ENCODE data around the gene NUDT22. TPM values are rescaled to one million over a fixed set of nuclear protein-coding genes. Genes with fewer than 3 reads are reported as not detected.

NUDT22 gene
- total RNA-seq, 1 experiment from 2014 or later = 34.2 TPM

- peak; percentile 74 for DNase-seq
- Histone ChIP-seq H3K4me3 (peak within 1 kb of the TSS; percentile 54), H3K9me3 (no peaks in the 10 kb centered on the region), H3K36me3 (peaks cover 4% of the 10 kb centered on the region; the same call in 1 of the 2 replicates), H3K27me3 (no peaks in the 10 kb centered on the region)
Observed at GRCh38 chr11:64233913-64234586, 8.0 kb downstream of the NUDT22 start, which contains the start of gene VEGFB. VEGFB (plus strand) TSS chr11:64234584; CDS start chr11:64234834, 250 bp downstream.

GRCh38 chr11:64234647-64235379, 8.7 kb downstream of the NUDT22 start:
- peaks cover 2% of the 10 kb centered on the region; the same call in 1 of the 2 replicates for H3K36me3 ChIP-seq
- peak overlapping the region; percentile 54 for H3K4me3 ChIP-seq
- no peaks in the 10 kb centered on the region for H3K9me3 ChIP-seq
- H3K27me3 ChIP-seq = no peaks in the 10 kb centered on the region
- peak; percentile 62 for DNase-seq

- peak overlapping the region; percentile 54 for H3K4me3 ChIP-seq
- no peak for DNase-seq
- no peaks in the 10 kb centered on the region for H3K9me3 ChIP-seq
- no peaks in the 10 kb centered on the region for H3K27me3 ChIP-seq
- peaks cover 2% of the 10 kb centered on the region; the same call in 1 of the 2 replicates for H3K36me3 ChIP-seq
Observed at GRCh38 chr11:64235437-64236161, 9.5 kb downstream of the NUDT22 start.

- H3K36me3 ChIP-seq = peaks cover 7% of the 10 kb centered on the region
- no peak for DNase-seq
- H3K27me3 ChIP-seq = no peaks in the 10 kb centered on the region
- H3K4me3 ChIP-seq = no peak overlapping the region
- no peaks in the 10 kb centered on the region for H3K9me3 ChIP-seq
Observed at GRCh38 chr11:64237484-64237951, 11.4 kb downstream of the NUDT22 start.

- H3K27me3 ChIP-seq = no peaks in the 10 kb centered on the region
- H3K9me3 ChIP-seq = no peaks in the 10 kb centered on the region
- H3K36me3 ChIP-seq = peaks cover 12% of the 10 kb centered on the region
- no peak for DNase-seq
- H3K4me3 ChIP-seq = no peak overlapping the region
Observed at GRCh38 chr11:64238076-64238475, 12.0 kb downstream of the NUDT22 start.

GRCh38 chr11:64238999-64239398, 12.9 kb downstream of the NUDT22 start:
- H3K27me3 ChIP-seq = no peaks in the 10 kb centered on the region
- peaks cover 22% of the 10 kb centered on the region for H3K36me3 ChIP-seq
- no peak overlapping the region for H3K4me3 ChIP-seq
- DNase-seq = no peak
- H3K9me3 ChIP-seq = no peaks in the 10 kb centered on the region

GRCh38 chr11:64239662-64240434, 13.8 kb downstream of the NUDT22 start:
- DNase-seq = no peak
- no peaks in the 10 kb centered on the region for H3K27me3 ChIP-seq
- peak overlapping the region; percentile 84 for H3K4me3 ChIP-seq
- no peaks in the 10 kb centered on the region for H3K9me3 ChIP-seq
- peaks cover 27% of the 10 kb centered on the region for H3K36me3 ChIP-seq

- peak within 1 kb of the TSS; percentile 84 for H3K4me3 ChIP-seq
- no peaks in the 10 kb centered on the region for H3K9me3 ChIP-seq
- peak; percentile 95 for DNase-seq
Observed at GRCh38 chr11:64240435-64241240, 14.6 kb downstream of the NUDT22 start, which contains the start of gene FKBP2. FKBP2 (plus strand) TSS chr11:64241095; CDS start chr11:64242388, 1,293 bp downstream.

GRCh38 chr11:64241241-64241490, 15.1 kb downstream of the NUDT22 start:
- no peaks in the 10 kb centered on the region for H3K27me3 ChIP-seq
- H3K4me3 ChIP-seq = peak overlapping the region; percentile 84
- no peaks in the 10 kb centered on the region for H3K9me3 ChIP-seq
- H3K36me3 ChIP-seq = peaks cover 39% of the 10 kb centered on the region
- DNase-seq = peak; percentile 97

More at GRCh38 chr11:64240435-64241240, 14.6 kb downstream of the NUDT22 start, which contains the start of gene FKBP2:
- H3K27me3 ChIP-seq = no peaks in the 10 kb centered on the region
- H3K36me3 ChIP-seq = peaks cover 35% of the 10 kb centered on the region

GRCh38 chr11:64241491-64242374, 15.7 kb downstream of the NUDT22 start:
- Histone ChIP-seq H3K9me3 (no peaks in the 10 kb centered on the region), H3K4me3 (peak overlapping the region; percentile 84), H3K36me3 (peaks cover 41% of the 10 kb centered on the region), H3K27me3 (no peaks in the 10 kb centered on the region)
- peak; percentile 69 for DNase-seq

GRCh38 chr11:64243236-64243854, 17.3 kb downstream of the NUDT22 start:
- H3K36me3 ChIP-seq = peaks cover 41% of the 10 kb centered on the region
- DNase-seq = no peak
- H3K4me3 ChIP-seq = no peak overlapping the region
- no peaks in the 10 kb centered on the region for H3K9me3 ChIP-seq
- H3K27me3 ChIP-seq = no peaks in the 10 kb centered on the region

- H3K27me3 ChIP-seq = no peaks in the 10 kb centered on the region
- H3K4me3 ChIP-seq = no peak overlapping the region
- H3K36me3 ChIP-seq = peaks cover 39% of the 10 kb centered on the region
- no peaks in the 10 kb centered on the region for H3K9me3 ChIP-seq
- DNase-seq = no peak
Observed at GRCh38 chr11:64244107-64244506, 18.0 kb downstream of the NUDT22 start.

GRCh38 chr11:64244966-64245365, 18.9 kb downstream of the NUDT22 start:
- no peaks in the 10 kb centered on the region for H3K9me3 ChIP-seq
- H3K4me3 ChIP-seq = peak overlapping the region; percentile 95
- peaks cover 39% of the 10 kb centered on the region for H3K36me3 ChIP-seq
- H3K27me3 ChIP-seq = no peaks in the 10 kb centered on the region
- DNase-seq = no peak

- Histone ChIP-seq H3K27me3 (no peaks in the 10 kb centered on the region), H3K9me3 (no peaks in the 10 kb centered on the region), H3K4me3 (peak overlapping the region; percentile 95), H3K36me3 (peaks cover 39% of the 10 kb centered on the region)
- DNase-seq = peak; percentile 71
Observed at GRCh38 chr11:64245401-64245796, 19.3 kb downstream of the NUDT22 start.
